ENCODE measurements around the gene MCL1.

- TF ChIP-seq ZNF350 (CRISPR knock-in tag; IDR thresholded peaks at IDR 0.05; ENCODE audit: borderline replicate concordance, low read depth) (no peak), TEF (CRISPR knock-in tag; IDR thresholded peaks at IDR 0.05) (no peak)
These were observed 27.2 kb upstream of the MCL1 start for GRCh38 chr1:150606463-150607142.
